ENCODE measurements around the gene RCSD1. TPM values are rescaled to one million over a fixed set of nuclear protein-coding genes. Genes with fewer than 3 reads are reported as not detected.

The RCSD1 gene
- total and polyA plus RNA-seq, 2 experiments from 2014 or later, result 0.77 to 0.80 TPM

GRCh38 chr1:167669209-167670124 is 39.4 kb downstream of the RCSD1 start:
- Histone ChIP-seq H2AFZ (no peak overlapping the region), H3K27ac (no peak overlapping the region), H3K36me3 (replicated peaks; ENCODE audit: insufficient read depth, low read depth) (no peaks in the 10 kb centered on the region), H3K27me3 (no peaks in the 10 kb centered on the region), H3K4me3 (no peak overlapping the region), H3K9me3 (ENCODE audit: low read depth) (no peaks in the 10 kb centered on the region), H3K4me2 (no peak overlapping the region), H3K9me2 (replicated peaks; ENCODE audit: insufficient read depth) (no peaks in the 10 kb centered on the region), H3K79me2 (no peaks in the 10 kb centered on the region), H3K4me1 (ENCODE audit: insufficient read depth) (no peaks in the 10 kb centered on the region), H4K20me1 (ENCODE audit: insufficient read depth, poor library complexity, severe bottlenecking) (no peaks in the 10 kb centered on the region)
- 66% methylated on average over 5 of the region's 6 CpGs for WGBS (ENCODE audit: low lambda C conversion rate, missing lambda C conversion rate)
- DNase-seq (ENCODE audit: low spot score), result no peak
- TF ChIP-seq CTCF (IDR thresholded peaks at IDR 0.05; ENCODE audit: poor library complexity), result no peak
- TF ChIP-seq EZH2 (IDR thresholded peaks at IDR 0.05; ENCODE audit: borderline replicate concordance), result no peak
- no peak for TF ChIP-seq EZH2phosphoT487 (IDR thresholded peaks at IDR 0.05; ENCODE audit: low read depth, severe bottlenecking, unreplicated experiment)

GRCh38 chr1:167670563-167670962 is 40.5 kb downstream of the RCSD1 start:
- H3K4me3 ChIP-seq, result no peak overlapping the region
- no peaks in the 10 kb centered on the region for H3K9me3 ChIP-seq (ENCODE audit: low read depth)
- H3K27me3 ChIP-seq, result no peaks in the 10 kb centered on the region
- H3K9me2 ChIP-seq (replicated peaks; ENCODE audit: insufficient read depth), result no peaks in the 10 kb centered on the region
- no peak for DNase-seq (ENCODE audit: low spot score)
- no peaks in the 10 kb centered on the region for H3K4me1 ChIP-seq (ENCODE audit: insufficient read depth)
- H4K20me1 ChIP-seq (ENCODE audit: insufficient read depth, poor library complexity, severe bottlenecking), result no peaks in the 10 kb centered on the region
- TF ChIP-seq EZH2 (IDR thresholded peaks at IDR 0.05; ENCODE audit: borderline replicate concordance) (no peak), CTCF (IDR thresholded peaks at IDR 0.05; ENCODE audit: poor library complexity) (no peak), EZH2phosphoT487 (IDR thresholded peaks at IDR 0.05; ENCODE audit: low read depth, severe bottlenecking, unreplicated experiment) (no peak)
- 76% methylated on average over 2 of the region's 2 CpGs for WGBS (ENCODE audit: low lambda C conversion rate, missing lambda C conversion rate)
- no peak overlapping the region for H3K4me2 ChIP-seq
- H2AFZ ChIP-seq, result no peak overlapping the region
- no peaks in the 10 kb centered on the region for H3K79me2 ChIP-seq
- no peaks in the 10 kb centered on the region for H3K36me3 ChIP-seq (replicated peaks; ENCODE audit: insufficient read depth, low read depth)
- H3K27ac ChIP-seq, result no peak overlapping the region

GRCh38 chr1:167671727-167672511 is 41.9 kb downstream of the RCSD1 start:
- Histone ChIP-seq H3K27me3 (no peaks in the 10 kb centered on the region), H4K20me1 (ENCODE audit: insufficient read depth, poor library complexity, severe bottlenecking) (no peaks in the 10 kb centered on the region)
- WGBS (ENCODE audit: low lambda C conversion rate, missing lambda C conversion rate), result 66% methylated on average over 5 of the region's 5 CpGs

More at GRCh38 chr1:167671727-167672511, 41.9 kb downstream of the RCSD1 start:
- no peaks in the 10 kb centered on the region for H3K79me2 ChIP-seq
- no peak overlapping the region for H3K4me2 ChIP-seq
- no peak for TF ChIP-seq CTCF (IDR thresholded peaks at IDR 0.05; ENCODE audit: poor library complexity)
- no peak for TF ChIP-seq EZH2phosphoT487 (IDR thresholded peaks at IDR 0.05; ENCODE audit: low read depth, severe bottlenecking, unreplicated experiment)
- TF ChIP-seq EZH2 (IDR thresholded peaks at IDR 0.05; ENCODE audit: borderline replicate concordance), result no peak
- H3K4me1 ChIP-seq (ENCODE audit: insufficient read depth), result no peaks in the 10 kb centered on the region
- DNase-seq (ENCODE audit: low spot score), result no peak
- no peak overlapping the region for H2AFZ ChIP-seq
- no peaks in the 10 kb centered on the region for H3K36me3 ChIP-seq (replicated peaks; ENCODE audit: insufficient read depth, low read depth)
- no peaks in the 10 kb centered on the region for H3K9me2 ChIP-seq (replicated peaks; ENCODE audit: insufficient read depth)
- no peak overlapping the region for H3K4me3 ChIP-seq
- no peak overlapping the region for H3K27ac ChIP-seq
- H3K9me3 ChIP-seq (ENCODE audit: low read depth), result no peaks in the 10 kb centered on the region

All from hepatocyte (in vitro differentiated cells).